HCT116 (cell line): Measurements from ENCODE around the gene FTCDNL1. TPM values are rescaled to one million over a fixed set of nuclear protein-coding genes. Genes with fewer than 3 reads are reported as not detected.

Source experiments
- ATAC-seq: fragments of 200-7000 bp; cut with Tn5 transposase; 2 replicates; pipeline ENCODE4 v1.9.1; 2020; ENCODE audit warnings: mild to moderate bottlenecking, moderate library complexity
- BruUV-seq: library from RNA; stranded (reverse); fragments of 400-500 nt; replicated peaks from 2 replicates; lab custom pipeline; 2021; lab: Mats Ljungman, UMichigan
- CTCF ChIA-PET: fragments of 300-600 bp; sonication (Branson Sonifier 250); formaldehyde crosslinking; loops from one replicate; lab custom pipeline; 2021; ENCODE audit warnings: antibody characterized with exemption; lab: Charles Lee
- POLR2A ChIA-PET: fragments of 300-600, 350-600 bp; sonication (Branson Sonifier 250); formaldehyde crosslinking; loops from one replicate; lab custom pipeline; 2021; ENCODE audit warnings: antibody characterized with exemption; lab: Charles Lee
- RAD21 ChIA-PET, 2 experiments: fragments of 300-600 bp; sonication (Branson Sonifier 250); formaldehyde crosslinking; loops; one replicate each; lab custom pipeline; 2023; ENCODE audit warnings: low total read pairs in 2 of 2; ENCODE audit not compliant: uncharacterized antibody in 2 of 2, unreplicated experiment in 2 of 2, low non-redundant PET in 1 of 2; lab: Charles Lee
- DNase-seq: peaks from one replicate; pipeline ENCODE4 v3.0.0-alpha.2; 2010; ENCODE audit warnings: low read depth, low spot score
- H2AFZ ChIP-seq: fragments of 200-600 bp; shearing (Covaris generic), sonication (generic); 2 replicates; pipeline ENCODE4 v1.6.1; 2017; ENCODE audit warnings: low read depth, mixed run types, mixed read lengths, antibody characterized with exemption, low read length; ENCODE audit not compliant: poor library complexity, severe bottlenecking
- H3K27ac ChIP-seq: 2 replicates; pipeline ENCODE4 v1.5.1; 2012; ENCODE audit warnings: low read depth, low read length
- H3K27me3 ChIP-seq: fragments of 200-600 bp; sonication (generic); 2 replicates; pipeline ENCODE4 v1.6.1; 2016; ENCODE audit warnings: mixed run types, low read length, mixed read lengths; ENCODE audit not compliant: insufficient read depth
- H3K36me3 ChIP-seq, 2 experiments: fragments of 200-500 bp in 1 of 2; fragments of 200-600 bp in 1 of 2; sonication (Bioruptor generic) in 1 of 2; sonication (generic) in 1 of 2; 2 replicates each; pipeline versions ENCODE4 v1.5.1 to v1.6.1; 2014 to 2016; ENCODE audit warnings: low read length in 2 of 2, inconsistent platforms in 1 of 2, mixed read lengths in 1 of 2, mixed run types in 1 of 2; ENCODE audit not compliant: insufficient read depth in 2 of 2, control insufficient read depth in 1 of 2
- H3K4me1 ChIP-seq, 2 experiments: fragments of 200-600 bp in 1 of 2; sonication (generic) in 1 of 2; 2 replicates each; pipeline versions ENCODE4 v1.5.1 to v1.6.1; 2012 to 2017; ENCODE audit warnings: low read length in 2 of 2, inconsistent platforms in 1 of 2, mild to moderate bottlenecking in 1 of 2, mixed read lengths in 1 of 2, mixed run types in 1 of 2, moderate library complexity in 1 of 2; ENCODE audit not compliant: insufficient read depth in 2 of 2, control insufficient read depth in 1 of 2
- H3K4me2 ChIP-seq: fragments of 200-600 bp; sonication (generic); 2 replicates; pipeline ENCODE4 v1.6.1; 2017; ENCODE audit warnings: mixed run types, low read length, mixed read lengths
- H3K4me3 ChIP-seq, 2 experiments: fragments of 200-600 bp in 1 of 2; sonication (generic) in 1 of 2; replicated peaks in 1 of 2; 2 replicates each; pipeline ENCODE4 v1.5.1; 2011 to 2016; ENCODE audit warnings: low read length in 2 of 2, control low read depth in 1 of 2, low read depth in 1 of 2, mild to moderate bottlenecking in 1 of 2, mixed read lengths in 1 of 2, mixed run types in 1 of 2
- H3K79me2 ChIP-seq: fragments of 200-600 bp; sonication (generic); 2 replicates; pipeline ENCODE4 v1.6.1; 2017; ENCODE audit warnings: mild to moderate bottlenecking, mixed run types, low read length, moderate library complexity, mixed read lengths; ENCODE audit not compliant: insufficient read depth
- H3K9ac ChIP-seq: fragments of 200-600 bp; sonication (generic); 2 replicates; pipeline ENCODE4 v1.6.1; 2016; ENCODE audit warnings: low read length, mixed read lengths
- H3K9me2 ChIP-seq: fragments of 200-600 bp; sonication (generic), shearing (Covaris generic); 2 replicates; pipeline ENCODE4 v1.6.1; 2017; ENCODE audit warnings: mixed run types, mild to moderate bottlenecking, moderate library complexity; ENCODE audit not compliant: insufficient read depth
- H3K9me3 ChIP-seq, 2 experiments: fragments of 200-500 bp in 1 of 2; fragments of 200-600 bp in 1 of 2; sonication (Bioruptor generic) in 1 of 2; sonication (generic) in 1 of 2; 2 replicates each; pipeline ENCODE4 v1.6.1; 2014 to 2017; ENCODE audit warnings: low read length in 2 of 2, mixed read lengths in 2 of 2, inconsistent platforms in 1 of 2, low read depth in 1 of 2, mild to moderate bottlenecking in 1 of 2, mixed run types in 1 of 2, moderate library complexity in 1 of 2; ENCODE audit not compliant: control insufficient read depth in 1 of 2, insufficient read depth in 1 of 2
- H4K20me1 ChIP-seq: fragments of 200-600 bp; sonication (generic), shearing (Covaris generic); 2 replicates; pipeline ENCODE4 v1.6.1; 2017; ENCODE audit warnings: mixed run types, mild to moderate bottlenecking, moderate library complexity; ENCODE audit not compliant: insufficient read depth
- CBX3 ChIP-seq: IDR thresholded peaks from 2 replicates; pipeline ENCODE4 v1.6.1; 2012; ENCODE audit warnings: low read depth
- CEBPB ChIP-seq: IDR thresholded peaks from 2 replicates; pipeline ENCODE4 v1.6.1; 2012; ENCODE audit warnings: low read depth
- EZH2phosphoT487 ChIP-seq: fragments of 200-600 bp; IDR thresholded peaks from 2 replicates; pipeline ENCODE4 v1.6.1; 2018; ENCODE audit warnings: antibody characterized with exemption, borderline replicate concordance
- FOSL1 ChIP-seq: IDR thresholded peaks from 2 replicates; pipeline ENCODE4 v1.6.1; 2012; ENCODE audit warnings: low read depth
- JUND ChIP-seq: IDR thresholded peaks from 2 replicates; pipeline ENCODE4 v1.6.1; 2012
- POLR2AphosphoS5 ChIP-seq: IDR thresholded peaks from 2 replicates; pipeline ENCODE4 v1.6.1; 2011; ENCODE audit warnings: mild to moderate bottlenecking, low read depth, low read length, moderate library complexity
- RAD21 ChIP-seq: IDR thresholded peaks from 2 replicates; pipeline ENCODE4 v1.6.1; 2012; ENCODE audit warnings: low read depth, mild to moderate bottlenecking
- SIN3A ChIP-seq: IDR thresholded peaks from 2 replicates; pipeline ENCODE4 v1.6.1; 2012; ENCODE audit warnings: low read depth
- SRF ChIP-seq: IDR thresholded peaks from 2 replicates; pipeline ENCODE4 v1.6.1; 2012; ENCODE audit warnings: low read depth
- YY1 ChIP-seq: IDR thresholded peaks from 2 replicates; pipeline ENCODE4 v1.6.1; 2011; ENCODE audit warnings: low read length, low read depth, moderate library complexity, mild to moderate bottlenecking; ENCODE audit not compliant: insufficient replicate concordance; ENCODE audit errors: extremely low read depth
- ZFX ChIP-seq: fragments of 450-650 bp; IDR thresholded peaks from 2 replicates; pipeline ENCODE4 v1.6.1; 2017
- ZNF274 ChIP-seq: fragments of 200-500 bp; sonication (Bioruptor generic); IDR thresholded peaks from 2 replicates; pipeline ENCODE4 v1.6.1; 2014; ENCODE audit warnings: mild to moderate bottlenecking, low read depth, low read length, inconsistent platforms
- intact Hi-C: fragments of 100-400 bp; cut with micrococcal nuclease; formaldehyde crosslinking; loops from 2 replicates; pipeline ENCODE4 v1.10.0; 2022
- total RNA-seq: library from RNA; stranded (reverse); gene quantifications from one replicate; pipeline ENCODE4 v1.2.1, GENCODE V29; 2021; ENCODE audit not compliant: unreplicated experiment
- TF ChIP-seq, protein P1 (sequence below): IDR thresholded peaks from 2 replicates; pipeline ENCODE4 v1.6.1; 2012
- TF ChIP-seq, protein P2 (sequence below), 3 experiments: fragments of 200-600 bp in 1 of 3; sonication (generic) in 1 of 3; IDR thresholded peaks in 2 of 3; conservative IDR thresholded peaks in 1 of 3; 2 replicates each; pipeline ENCODE4 v1.5.1; 2012 to 2017; ENCODE audit warnings: low read depth in 2 of 3, low read length in 2 of 3, antibody characterized with exemption in 1 of 3, borderline replicate concordance in 1 of 3, control low read depth in 1 of 3, mild to moderate bottlenecking in 1 of 3, mixed read lengths in 1 of 3, mixed run types in 1 of 3, moderate library complexity in 1 of 3; ENCODE audit not compliant: insufficient read depth in 1 of 3
- TF ChIP-seq, protein P3 (sequence below): IDR thresholded peaks from 2 replicates; pipeline ENCODE4 v1.6.1; 2011; ENCODE audit warnings: mild to moderate bottlenecking, low read length, moderate library complexity; ENCODE audit not compliant: insufficient replicate concordance; ENCODE audit errors: extremely low read depth
- TF ChIP-seq, protein P4 (sequence below): IDR thresholded peaks from 2 replicates; pipeline ENCODE4 v1.6.1; 2012; ENCODE audit warnings: low read depth

Gene FTCDNL1
- total RNA-seq, 1 experiment from 2014 or later: 2.6 TPM

DNA sequence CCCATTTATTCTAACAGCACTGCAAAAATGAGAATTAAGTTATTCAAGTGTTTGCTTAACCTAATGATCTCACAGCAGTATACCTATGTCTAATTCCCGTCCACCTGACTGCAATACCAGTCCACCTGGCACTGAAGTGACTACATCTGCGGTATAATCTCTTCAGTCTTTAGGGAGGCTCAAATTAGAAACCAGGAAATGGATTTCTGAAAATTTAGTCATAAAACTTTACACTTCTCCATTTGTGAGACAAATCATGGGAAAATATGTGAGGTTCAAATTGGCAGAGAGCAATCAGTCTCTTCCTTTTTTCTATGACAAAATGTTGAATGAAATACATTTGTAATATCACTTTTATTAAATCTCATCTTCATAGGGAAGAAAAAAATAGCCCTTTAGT is 33.0 kb downstream of the FTCDNL1 start:
- Histone ChIP-seq H3K4me1 (no peaks in the 10 kb centered on the region), H3K4me2 (no peak overlapping the region), H2AFZ (no peak overlapping the region), H3K36me3 (no peaks in the 10 kb centered on the region), H3K9me2 (no peaks in the 10 kb centered on the region), H3K27ac (no peak overlapping the region), H3K27me3 (no peaks in the 10 kb centered on the region), H3K9ac (no peak overlapping the region), H3K79me2 (no peaks in the 10 kb centered on the region), H3K4me3 (no peak overlapping the region), H4K20me1 (no peaks in the 10 kb centered on the region), H3K9me3 (no peaks in the 10 kb centered on the region)
- ChIA-PET CTCF (no interaction called here), RAD21 (no interaction called here), POLR2A (no interaction called here)
- ATAC-seq (no peak), DNase-seq (no peak)
- BruUV-seq: no TSS peak
- intact Hi-C loops: no loop called here
- TF ChIP-seq JUND: no peak
- no peak for TF ChIP-seq POLR2AphosphoS5
- TF ChIP-seq RAD21: no peak
- TF ChIP-seq SIN3A: no peak
- TF ChIP-seq SRF: no peak
- TF ChIP-seq FOSL1: no peak
- TF ChIP-seq, protein P1, sequence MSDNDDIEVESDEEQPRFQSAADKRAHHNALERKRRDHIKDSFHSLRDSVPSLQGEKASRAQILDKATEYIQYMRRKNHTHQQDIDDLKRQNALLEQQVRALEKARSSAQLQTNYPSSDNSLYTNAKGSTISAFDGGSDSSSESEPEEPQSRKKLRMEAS: no peak
- no peak for TF ChIP-seq ZFX
- no peak for TF ChIP-seq EZH2phosphoT487
- TF ChIP-seq YY1: no peak
- TF ChIP-seq, protein P2, sequence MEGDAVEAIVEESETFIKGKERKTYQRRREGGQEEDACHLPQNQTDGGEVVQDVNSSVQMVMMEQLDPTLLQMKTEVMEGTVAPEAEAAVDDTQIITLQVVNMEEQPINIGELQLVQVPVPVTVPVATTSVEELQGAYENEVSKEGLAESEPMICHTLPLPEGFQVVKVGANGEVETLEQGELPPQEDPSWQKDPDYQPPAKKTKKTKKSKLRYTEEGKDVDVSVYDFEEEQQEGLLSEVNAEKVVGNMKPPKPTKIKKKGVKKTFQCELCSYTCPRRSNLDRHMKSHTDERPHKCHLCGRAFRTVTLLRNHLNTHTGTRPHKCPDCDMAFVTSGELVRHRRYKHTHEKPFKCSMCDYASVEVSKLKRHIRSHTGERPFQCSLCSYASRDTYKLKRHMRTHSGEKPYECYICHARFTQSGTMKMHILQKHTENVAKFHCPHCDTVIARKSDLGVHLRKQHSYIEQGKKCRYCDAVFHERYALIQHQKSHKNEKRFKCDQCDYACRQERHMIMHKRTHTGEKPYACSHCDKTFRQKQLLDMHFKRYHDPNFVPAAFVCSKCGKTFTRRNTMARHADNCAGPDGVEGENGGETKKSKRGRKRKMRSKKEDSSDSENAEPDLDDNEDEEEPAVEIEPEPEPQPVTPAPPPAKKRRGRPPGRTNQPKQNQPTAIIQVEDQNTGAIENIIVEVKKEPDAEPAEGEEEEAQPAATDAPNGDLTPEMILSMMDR (IDR thresholded peaks at IDR 0.05 in 2 of 3, conservative IDR thresholded peaks at IDR 0.05 in 1 of 3; ENCODE audit: borderline replicate concordance in 1 of 3, insufficient read depth in 1 of 3, low read depth in 2 of 3, low read length in 2 of 3): no peak
- no peak for TF ChIP-seq CBX3
- TF ChIP-seq, protein P3, sequence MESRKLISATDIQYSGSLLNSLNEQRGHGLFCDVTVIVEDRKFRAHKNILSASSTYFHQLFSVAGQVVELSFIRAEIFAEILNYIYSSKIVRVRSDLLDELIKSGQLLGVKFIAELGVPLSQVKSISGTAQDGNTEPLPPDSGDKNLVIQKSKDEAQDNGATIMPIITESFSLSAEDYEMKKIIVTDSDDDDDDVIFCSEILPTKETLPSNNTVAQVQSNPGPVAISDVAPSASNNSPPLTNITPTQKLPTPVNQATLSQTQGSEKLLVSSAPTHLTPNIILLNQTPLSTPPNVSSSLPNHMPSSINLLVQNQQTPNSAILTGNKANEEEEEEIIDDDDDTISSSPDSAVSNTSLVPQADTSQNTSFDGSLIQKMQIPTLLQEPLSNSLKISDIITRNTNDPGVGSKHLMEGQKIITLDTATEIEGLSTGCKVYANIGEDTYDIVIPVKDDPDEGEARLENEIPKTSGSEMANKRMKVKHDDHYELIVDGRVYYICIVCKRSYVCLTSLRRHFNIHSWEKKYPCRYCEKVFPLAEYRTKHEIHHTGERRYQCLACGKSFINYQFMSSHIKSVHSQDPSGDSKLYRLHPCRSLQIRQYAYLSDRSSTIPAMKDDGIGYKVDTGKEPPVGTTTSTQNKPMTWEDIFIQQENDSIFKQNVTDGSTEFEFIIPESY: no peak
- TF ChIP-seq CEBPB: no peak
- TF ChIP-seq, protein P4, sequence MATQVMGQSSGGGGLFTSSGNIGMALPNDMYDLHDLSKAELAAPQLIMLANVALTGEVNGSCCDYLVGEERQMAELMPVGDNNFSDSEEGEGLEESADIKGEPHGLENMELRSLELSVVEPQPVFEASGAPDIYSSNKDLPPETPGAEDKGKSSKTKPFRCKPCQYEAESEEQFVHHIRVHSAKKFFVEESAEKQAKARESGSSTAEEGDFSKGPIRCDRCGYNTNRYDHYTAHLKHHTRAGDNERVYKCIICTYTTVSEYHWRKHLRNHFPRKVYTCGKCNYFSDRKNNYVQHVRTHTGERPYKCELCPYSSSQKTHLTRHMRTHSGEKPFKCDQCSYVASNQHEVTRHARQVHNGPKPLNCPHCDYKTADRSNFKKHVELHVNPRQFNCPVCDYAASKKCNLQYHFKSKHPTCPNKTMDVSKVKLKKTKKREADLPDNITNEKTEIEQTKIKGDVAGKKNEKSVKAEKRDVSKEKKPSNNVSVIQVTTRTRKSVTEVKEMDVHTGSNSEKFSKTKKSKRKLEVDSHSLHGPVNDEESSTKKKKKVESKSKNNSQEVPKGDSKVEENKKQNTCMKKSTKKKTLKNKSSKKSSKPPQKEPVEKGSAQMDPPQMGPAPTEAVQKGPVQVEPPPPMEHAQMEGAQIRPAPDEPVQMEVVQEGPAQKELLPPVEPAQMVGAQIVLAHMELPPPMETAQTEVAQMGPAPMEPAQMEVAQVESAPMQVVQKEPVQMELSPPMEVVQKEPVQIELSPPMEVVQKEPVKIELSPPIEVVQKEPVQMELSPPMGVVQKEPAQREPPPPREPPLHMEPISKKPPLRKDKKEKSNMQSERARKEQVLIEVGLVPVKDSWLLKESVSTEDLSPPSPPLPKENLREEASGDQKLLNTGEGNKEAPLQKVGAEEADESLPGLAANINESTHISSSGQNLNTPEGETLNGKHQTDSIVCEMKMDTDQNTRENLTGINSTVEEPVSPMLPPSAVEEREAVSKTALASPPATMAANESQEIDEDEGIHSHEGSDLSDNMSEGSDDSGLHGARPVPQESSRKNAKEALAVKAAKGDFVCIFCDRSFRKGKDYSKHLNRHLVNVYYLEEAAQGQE: no peak
- no peak for TF ChIP-seq ZNF274
